GM21723 (cell line): ENCODE results near the gene RASSF1.

Experiments
- ATAC-seq: cut with Tn5 transposase; IDR thresholded peaks from one replicate; pipeline ENCODE4 v1.9.1; 2021; ENCODE audit warnings: mild to moderate bottlenecking, moderate library complexity; ENCODE audit not compliant: unreplicated experiment

RASSF1 gene

GRCh38 chr3:50340448-50341329 is at the start of gene RASSF1:
RASSF1 (minus strand) TSS chr3:50340836; CDS start chr3:50340805, 31 bp downstream.
- ATAC-seq = peak; percentile 26

GRCh38 chr3:50389414-50389767 is 48.8 kb upstream of the RASSF1 start:
- no peak for ATAC-seq

DNA sequence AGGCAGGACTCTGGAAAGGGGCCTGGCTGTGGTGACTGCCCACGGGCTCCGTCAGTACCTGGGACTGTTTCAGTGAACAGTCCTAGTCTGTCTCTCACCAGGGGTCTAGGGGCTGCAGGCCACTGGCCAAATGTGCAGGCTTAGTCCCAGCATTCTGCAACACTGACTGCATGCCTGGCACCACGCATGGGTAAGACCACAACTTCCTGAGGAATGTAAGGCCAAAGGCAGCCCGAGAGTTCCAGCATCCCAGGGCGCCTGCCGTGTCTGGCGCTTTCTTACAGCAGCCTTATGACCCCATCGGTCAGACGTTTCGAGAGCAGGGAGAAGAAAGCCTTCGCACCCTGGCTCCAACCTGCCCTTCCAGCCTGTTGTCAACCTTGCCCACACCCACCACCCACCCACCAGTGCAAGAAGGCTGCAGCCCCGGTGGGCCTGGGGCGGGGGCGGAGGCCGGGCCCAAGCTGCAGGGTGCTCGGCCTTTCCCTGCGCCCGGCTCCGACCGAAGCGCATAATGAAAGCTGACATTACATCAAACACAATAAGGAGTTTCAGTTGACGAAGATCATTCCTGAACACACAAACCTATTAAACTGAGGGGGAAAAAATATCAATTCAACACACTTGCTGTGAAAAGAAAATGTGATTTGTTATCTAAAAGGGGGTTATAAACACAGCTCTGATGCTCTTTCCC is 48.2 kb upstream of the RASSF1 start:
- no peak for ATAC-seq

- ATAC-seq = no peak
Observed at GRCh38 chr3:50388016-50388719, 47.5 kb upstream of the RASSF1 start.

GRCh38 chr3:50385754-50386153 is 45.1 kb upstream of the RASSF1 start:
- no peak for ATAC-seq

DNA sequence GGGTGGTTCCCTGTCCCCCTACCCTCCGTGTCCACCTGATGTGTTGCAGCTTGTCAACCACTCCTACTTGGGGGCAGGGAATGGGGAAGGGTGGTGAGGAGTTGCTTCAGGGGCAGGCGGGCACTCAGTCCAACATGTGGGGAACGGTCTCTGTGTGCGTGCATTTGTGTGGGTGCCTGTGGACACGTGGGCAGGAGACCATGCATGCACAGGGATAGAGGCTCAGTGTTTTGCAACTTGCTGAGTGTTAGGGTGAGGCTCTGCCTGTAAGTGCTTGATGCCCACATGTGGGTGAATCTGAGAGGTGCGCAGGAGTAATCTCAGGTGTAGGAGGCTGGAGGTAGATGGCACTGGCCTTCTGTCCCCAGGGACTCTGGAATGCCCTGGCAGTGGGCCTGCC is 43.1 kb upstream of the RASSF1 start:
- no peak for ATAC-seq

- ATAC-seq = no peak
Observed at GRCh38 chr3:50382722-50383121, 42.1 kb upstream of the RASSF1 start.

GRCh38 chr3:50381383-50381782 is 40.7 kb upstream of the RASSF1 start:
- ATAC-seq = no peak

- ATAC-seq = no peak
Observed at GRCh38 chr3:50380405-50381085, 39.9 kb upstream of the RASSF1 start.

DNA sequence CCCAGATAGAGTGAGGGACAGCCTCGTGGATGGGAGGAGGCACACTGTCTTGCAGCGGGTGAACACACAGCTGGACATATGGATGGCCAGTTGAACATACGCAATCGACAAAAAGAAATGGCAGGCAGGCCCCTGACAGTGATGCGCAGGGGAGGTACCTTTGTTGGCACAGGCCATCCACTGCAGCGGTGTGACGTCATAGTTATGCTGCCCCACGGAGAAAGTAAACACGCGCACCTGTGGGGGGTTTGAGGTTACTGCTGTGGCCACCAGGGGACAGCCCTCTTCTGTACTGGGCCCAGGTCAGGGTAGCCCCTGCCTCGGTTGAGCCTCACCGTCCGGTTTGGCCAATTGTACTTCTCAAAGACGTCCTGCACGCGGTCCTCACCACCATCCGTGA is 38.1 kb upstream of the RASSF1 start:
- no peak for ATAC-seq

GRCh38 chr3:50378024-50378423 is 37.4 kb upstream of the RASSF1 start:
- no peak for ATAC-seq

DNA sequence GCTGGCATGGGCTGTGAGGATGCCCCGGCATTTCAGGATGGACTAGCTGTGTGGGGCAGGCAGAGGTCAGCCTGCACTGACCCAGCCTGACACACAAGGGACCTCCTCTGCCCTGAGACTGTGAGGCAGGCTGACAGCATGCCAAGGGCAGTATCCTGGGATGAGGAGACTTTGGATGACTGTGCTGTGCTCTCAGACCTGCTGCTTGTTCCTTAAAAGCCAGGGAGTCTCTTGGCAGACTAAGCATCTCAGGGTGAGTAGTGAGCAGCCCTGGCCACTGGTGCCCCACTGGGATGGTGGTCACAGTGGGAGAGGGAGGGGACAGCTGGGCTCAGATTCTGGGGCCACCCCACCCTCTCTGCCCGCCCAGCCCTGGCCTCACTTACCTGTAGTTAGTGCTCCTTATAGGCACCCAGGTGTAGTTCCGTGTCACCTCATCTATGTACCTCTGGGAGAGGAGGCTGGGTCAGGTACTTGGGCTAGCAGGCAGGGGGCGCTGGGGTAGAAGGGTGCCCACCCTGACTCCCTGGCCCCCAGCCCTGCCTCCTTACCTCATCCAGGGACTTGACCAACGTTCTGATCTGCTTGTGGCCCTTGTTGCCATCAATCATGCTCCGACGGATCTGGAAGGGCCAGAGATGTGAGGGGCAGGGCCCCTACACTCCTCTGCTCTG is 34.8 kb upstream of the RASSF1 start:
- ATAC-seq = no peak

GRCh38 chr3:50374363-50375257 is 34.0 kb upstream of the RASSF1 start:
- ATAC-seq = no peak

- ATAC-seq = no peak
Observed at GRCh38 chr3:50373146-50374051, 32.8 kb upstream of the RASSF1 start.

GRCh38 chr3:50372349-50372748 is 31.7 kb upstream of the RASSF1 start:
- no peak for ATAC-seq

GRCh38 chr3:50371133-50371685 is 30.6 kb upstream of the RASSF1 start:
- ATAC-seq = no peak

- ATAC-seq = no peak
Observed at GRCh38 chr3:50370594-50370993, 30.0 kb upstream of the RASSF1 start.

DNA sequence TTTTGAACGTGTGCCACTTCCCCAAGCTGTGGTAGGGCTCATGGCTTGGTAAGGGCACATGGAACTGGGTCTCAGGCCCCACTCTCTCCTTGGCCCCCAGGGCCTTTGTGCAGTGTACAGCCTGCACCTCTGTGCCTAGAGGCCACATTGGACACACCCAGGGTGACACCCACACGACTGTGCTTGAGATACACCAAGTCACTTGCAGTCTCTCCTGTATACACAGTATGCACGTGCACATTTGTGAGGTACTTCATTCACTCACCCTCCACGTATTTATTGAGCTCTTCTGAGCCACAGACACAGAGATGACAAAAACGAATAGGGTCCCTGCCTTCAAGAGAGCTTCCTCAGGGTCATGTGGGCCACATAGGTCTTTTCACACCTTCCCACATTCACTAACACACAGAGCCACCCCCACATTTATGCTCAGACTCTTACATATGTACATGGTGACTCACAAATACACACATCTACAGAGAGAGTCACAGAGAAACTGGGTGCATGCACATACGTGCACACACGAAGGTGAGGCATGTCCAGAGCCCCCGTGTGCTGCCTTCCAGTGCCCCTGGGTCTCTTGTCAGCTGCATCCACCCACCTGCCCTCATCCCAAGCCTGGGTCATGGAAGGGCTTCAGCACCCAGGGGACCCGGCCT is 28.5 kb upstream of the RASSF1 start:
- no peak for ATAC-seq
